SK-N-SH treated with all-trans-retinoic acid at 6 μM for 48 hours (cell line): ENCODE data around the gene UNG.
"Not testable (repeated sequence)": the region's sequence is repeated elsewhere in the genome, so short reads cannot be mapped to it uniquely, and the experiment has no call there.

Experiments
- ATAC-seq: fragments of 200-7000 bp; cut with Tn5 transposase; 3 replicates; pipeline ENCODE4 v1.9.1; 2020; ENCODE audit warnings: mild to moderate bottlenecking, moderate library complexity
- ARNTL ChIP-seq: fragments of 450-650 bp; formaldehyde crosslinking; IDR thresholded peaks from 2 replicates; pipeline ENCODE4 v1.5.0; 2020; ENCODE audit warnings: low read depth, mild to moderate bottlenecking, moderate library complexity, borderline replicate concordance
- CSDC2 ChIP-seq: fragments of 250-450 bp; sonication (Bioruptor Pico); IDR thresholded peaks from 2 replicates; pipeline ENCODE4 v1.5.0; 2020; ENCODE audit warnings: mild to moderate bottlenecking, moderate library complexity
- ESRRG ChIP-seq: fragments of 250-450 bp; sonication (Bioruptor Pico); IDR thresholded peaks from 2 replicates; pipeline ENCODE4 v1.6.1; 2021; ENCODE audit warnings: mild to moderate bottlenecking
- GLIS3 ChIP-seq: fragments of 250-450 bp; sonication (Bioruptor Pico); IDR thresholded peaks from 2 replicates; pipeline ENCODE4 v1.5.0; 2020; ENCODE audit warnings: mild to moderate bottlenecking, moderate library complexity
- ISL1 ChIP-seq: fragments of 250-450 bp; sonication (Bioruptor Pico); IDR thresholded peaks from 2 replicates; pipeline ENCODE4 v2.1.2; 2022; ENCODE audit warnings: mild to moderate bottlenecking, moderate library complexity
- OSR1 ChIP-seq: fragments of 250-450 bp; sonication (Bioruptor Pico); IDR thresholded peaks from 2 replicates; pipeline ENCODE4 v1.8.0; 2022; ENCODE audit warnings: moderate library complexity, mild to moderate bottlenecking, inconsistent platforms
- PPARA ChIP-seq: fragments of 250-450 bp; sonication (Bioruptor Pico); IDR thresholded peaks from 2 replicates; pipeline ENCODE4 v1.5.0; 2020; ENCODE audit warnings: mild to moderate bottlenecking, borderline replicate concordance
- RARB ChIP-seq: fragments of 250-450 bp; sonication (Bioruptor Pico); IDR thresholded peaks from 2 replicates; pipeline ENCODE4 v1.8.0; 2021; ENCODE audit warnings: mild to moderate bottlenecking, moderate library complexity
- SNAI2 ChIP-seq: fragments of 250-450 bp; sonication (Bioruptor Pico); IDR thresholded peaks from 2 replicates; pipeline ENCODE4 v1.5.0; 2020; ENCODE audit warnings: mild to moderate bottlenecking, moderate library complexity
- TCF4 ChIP-seq: fragments of 250-450 bp; sonication (Bioruptor Pico); IDR thresholded peaks from 2 replicates; pipeline ENCODE4 v1.8.0; 2021; ENCODE audit warnings: mild to moderate bottlenecking, moderate library complexity, borderline replicate concordance
- TOX ChIP-seq: fragments of 250-450 bp; sonication (Bioruptor Pico); IDR thresholded peaks from 2 replicates; pipeline ENCODE4 v1.8.0; 2021; ENCODE audit warnings: mild to moderate bottlenecking, moderate library complexity, borderline replicate concordance
- ZC3H10 ChIP-seq: fragments of 250-450 bp; sonication (Bioruptor Pico); IDR thresholded peaks from 2 replicates; pipeline ENCODE4 v1.5.1; 2021; ENCODE audit warnings: mild to moderate bottlenecking, moderate library complexity
- ZFP3 ChIP-seq: fragments of 250-450 bp; sonication (Bioruptor Pico); IDR thresholded peaks from 2 replicates; pipeline ENCODE4 v1.5.0; 2020; ENCODE audit warnings: mild to moderate bottlenecking, moderate library complexity
- ZFP30 ChIP-seq: fragments of 450-650 bp; formaldehyde crosslinking; IDR thresholded peaks from 2 replicates; pipeline ENCODE4 v1.5.0; 2022; ENCODE audit warnings: mild to moderate bottlenecking, moderate library complexity
- ZNF565 ChIP-seq: fragments of 450-650 bp; formaldehyde crosslinking; conservative IDR thresholded peaks from 2 replicates; pipeline ENCODE4 v1.5.0; 2020; ENCODE audit warnings: low read depth, mild to moderate bottlenecking, moderate library complexity
- ZNF8 ChIP-seq: fragments of 450-650 bp; formaldehyde crosslinking; IDR thresholded peaks from 2 replicates; pipeline ENCODE4 v1.5.0; 2020; ENCODE audit warnings: mild to moderate bottlenecking, moderate library complexity
- TF ChIP-seq, protein P1 (sequence below): fragments of 250-450 bp; sonication (Bioruptor Pico); IDR thresholded peaks from 2 replicates; pipeline ENCODE4 v1.5.1; 2021; ENCODE audit warnings: mild to moderate bottlenecking, moderate library complexity
- TF ChIP-seq, protein P2 (sequence below): fragments of 250-450 bp; sonication (Bioruptor Pico); IDR thresholded peaks from 2 replicates; pipeline ENCODE4 v1.8.0; 2021; ENCODE audit warnings: low read depth, mild to moderate bottlenecking, moderate library complexity, borderline replicate concordance
- TF ChIP-seq, protein P3 (sequence below): fragments of 250-450 bp; sonication (Bioruptor Pico); IDR thresholded peaks from 2 replicates; pipeline ENCODE4 v1.5.1; 2020; ENCODE audit warnings: low read depth, mild to moderate bottlenecking, moderate library complexity
- TF ChIP-seq, protein P4 (sequence below): fragments of 250-450 bp; sonication (Bioruptor Pico); IDR thresholded peaks from 2 replicates; pipeline ENCODE4 v1.8.0; 2020; ENCODE audit warnings: mild to moderate bottlenecking, moderate library complexity, borderline replicate concordance
- TF ChIP-seq, protein P5 (sequence below): fragments of 250-450 bp; sonication (Bioruptor Pico); IDR thresholded peaks from 2 replicates; pipeline ENCODE4 v1.5.0; 2020; ENCODE audit warnings: mild to moderate bottlenecking, moderate library complexity

UNG gene

DNA sequence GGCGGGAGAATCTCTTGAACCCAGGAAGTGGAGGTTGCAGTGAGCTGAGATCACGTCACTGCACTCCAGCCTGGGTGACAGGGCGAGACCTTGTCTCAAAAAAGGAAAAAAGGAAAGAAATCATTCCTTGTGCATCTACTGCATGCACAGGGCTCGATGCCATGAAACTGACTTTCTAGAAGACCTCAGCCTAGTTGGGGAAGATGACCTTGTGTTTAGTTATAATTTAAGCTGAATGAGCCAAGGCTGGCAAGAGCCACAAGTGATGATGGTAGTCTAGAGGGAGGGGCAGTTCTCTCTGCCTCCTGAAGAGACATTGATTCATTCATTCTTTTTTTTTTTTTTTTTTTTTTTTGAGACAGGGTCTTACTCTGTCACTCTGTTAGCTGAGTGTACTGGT, 43.2 kb downstream of the UNG start (continued):
- TF ChIP-seq, protein P1, sequence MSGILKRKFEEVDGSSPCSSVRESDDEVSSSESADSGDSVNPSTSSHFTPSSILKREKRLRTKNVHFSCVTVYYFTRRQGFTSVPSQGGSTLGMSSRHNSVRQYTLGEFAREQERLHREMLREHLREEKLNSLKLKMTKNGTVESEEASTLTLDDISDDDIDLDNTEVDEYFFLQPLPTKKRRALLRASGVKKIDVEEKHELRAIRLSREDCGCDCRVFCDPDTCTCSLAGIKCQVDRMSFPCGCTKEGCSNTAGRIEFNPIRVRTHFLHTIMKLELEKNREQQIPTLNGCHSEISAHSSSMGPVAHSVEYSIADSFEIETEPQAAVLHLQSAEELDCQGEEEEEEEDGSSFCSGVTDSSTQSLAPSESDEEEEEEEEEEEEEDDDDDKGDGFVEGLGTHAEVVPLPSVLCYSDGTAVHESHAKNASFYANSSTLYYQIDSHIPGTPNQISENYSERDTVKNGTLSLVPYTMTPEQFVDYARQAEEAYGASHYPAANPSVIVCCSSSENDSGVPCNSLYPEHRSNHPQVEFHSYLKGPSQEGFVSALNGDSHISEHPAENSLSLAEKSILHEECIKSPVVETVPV (CRISPR knock-in tag), result no peak

DNA sequence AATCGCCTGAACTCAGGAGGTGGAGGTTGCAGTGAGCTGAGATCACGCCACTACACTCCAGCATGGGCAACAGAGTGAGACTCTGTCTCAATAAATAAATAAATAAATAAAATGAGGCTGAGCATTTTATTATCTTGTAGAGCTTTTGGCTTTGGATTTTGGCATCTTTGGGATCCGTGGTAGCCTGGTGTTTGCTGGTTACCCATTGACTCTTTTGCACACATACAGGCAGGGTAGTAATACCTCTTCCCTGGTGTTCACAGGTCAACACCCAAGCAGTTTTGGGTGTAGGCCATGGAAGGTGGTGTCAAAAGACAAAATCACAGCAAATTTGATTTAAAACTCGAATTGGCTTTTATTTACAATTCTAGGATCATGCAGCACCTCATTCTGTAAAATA, 46.8 kb downstream of the UNG start:
- TF ChIP-seq ESRRG (CRISPR knock-in tag) (no peak), ZNF8 (CRISPR knock-in tag) (no peak), RARB (no peak), OSR1 (CRISPR knock-in tag) (no peak), ARNTL (CRISPR knock-in tag) (no peak), ZFP30 (CRISPR knock-in tag) (no peak), CSDC2 (CRISPR knock-in tag) (no peak), TCF4 (no peak), SNAI2 (CRISPR knock-in tag) (no peak), ZFP3 (CRISPR knock-in tag) (no peak), TOX (no peak), ISL1 (CRISPR knock-in tag) (no peak), GLIS3 (CRISPR knock-in tag) (no peak), ZC3H10 (CRISPR knock-in tag) (no peak), PPARA (no peak)
- TF ChIP-seq, protein P2, sequence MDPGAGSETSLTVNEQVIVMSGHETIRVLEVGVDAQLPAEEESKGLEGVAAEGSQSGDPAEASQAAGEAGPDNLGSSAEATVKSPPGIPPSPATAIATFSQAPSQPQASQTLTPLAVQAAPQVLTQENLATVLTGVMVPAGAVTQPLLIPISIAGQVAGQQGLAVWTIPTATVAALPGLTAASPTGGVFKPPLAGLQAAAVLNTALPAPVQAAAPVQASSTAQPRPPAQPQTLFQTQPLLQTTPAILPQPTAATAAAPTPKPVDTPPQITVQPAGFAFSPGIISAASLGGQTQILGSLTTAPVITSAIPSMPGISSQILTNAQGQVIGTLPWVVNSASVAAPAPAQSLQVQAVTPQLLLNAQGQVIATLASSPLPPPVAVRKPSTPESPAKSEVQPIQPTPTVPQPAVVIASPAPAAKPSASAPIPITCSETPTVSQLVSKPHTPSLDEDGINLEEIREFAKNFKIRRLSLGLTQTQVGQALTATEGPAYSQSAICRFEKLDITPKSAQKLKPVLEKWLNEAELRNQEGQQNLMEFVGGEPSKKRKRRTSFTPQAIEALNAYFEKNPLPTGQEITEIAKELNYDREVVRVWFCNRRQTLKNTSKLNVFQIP (CRISPR knock-in tag), result no peak
- TF ChIP-seq, protein P3, sequence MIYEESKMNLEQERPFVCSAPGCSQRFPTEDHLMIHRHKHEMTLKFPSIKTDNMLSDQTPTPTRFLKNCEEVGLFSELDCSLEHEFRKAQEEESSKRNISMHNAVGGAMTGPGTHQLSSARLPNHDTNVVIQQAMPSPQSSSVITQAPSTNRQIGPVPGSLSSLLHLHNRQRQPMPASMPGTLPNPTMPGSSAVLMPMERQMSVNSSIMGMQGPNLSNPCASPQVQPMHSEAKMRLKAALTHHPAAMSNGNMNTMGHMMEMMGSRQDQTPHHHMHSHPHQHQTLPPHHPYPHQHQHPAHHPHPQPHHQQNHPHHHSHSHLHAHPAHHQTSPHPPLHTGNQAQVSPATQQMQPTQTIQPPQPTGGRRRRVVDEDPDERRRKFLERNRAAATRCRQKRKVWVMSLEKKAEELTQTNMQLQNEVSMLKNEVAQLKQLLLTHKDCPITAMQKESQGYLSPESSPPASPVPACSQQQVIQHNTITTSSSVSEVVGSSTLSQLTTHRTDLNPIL (CRISPR knock-in tag), result no peak
- TF ChIP-seq, protein P1 (CRISPR knock-in tag), result no peak
- no peak for ATAC-seq

DNA sequence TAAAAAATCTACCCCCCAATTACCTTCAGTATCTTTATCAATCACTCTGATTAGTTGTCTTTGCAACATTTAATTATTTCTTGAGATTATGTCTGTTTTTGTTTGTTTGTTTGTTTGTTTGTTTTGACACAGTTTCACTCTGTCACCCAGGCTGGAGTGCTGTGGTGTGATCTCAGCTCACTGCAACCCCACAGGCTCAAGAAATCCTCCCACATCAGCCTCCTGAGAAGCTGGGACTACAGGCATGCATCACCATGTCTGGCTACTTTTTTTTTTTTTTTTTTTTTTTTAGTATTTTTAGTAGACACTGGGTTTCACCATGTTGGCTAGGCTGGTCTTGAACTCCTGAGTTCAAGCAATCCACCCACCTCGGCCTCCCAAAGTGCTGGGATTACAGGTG, 49.7 kb downstream of the UNG start:
- ATAC-seq, result not testable (repeated sequence)

DNA sequence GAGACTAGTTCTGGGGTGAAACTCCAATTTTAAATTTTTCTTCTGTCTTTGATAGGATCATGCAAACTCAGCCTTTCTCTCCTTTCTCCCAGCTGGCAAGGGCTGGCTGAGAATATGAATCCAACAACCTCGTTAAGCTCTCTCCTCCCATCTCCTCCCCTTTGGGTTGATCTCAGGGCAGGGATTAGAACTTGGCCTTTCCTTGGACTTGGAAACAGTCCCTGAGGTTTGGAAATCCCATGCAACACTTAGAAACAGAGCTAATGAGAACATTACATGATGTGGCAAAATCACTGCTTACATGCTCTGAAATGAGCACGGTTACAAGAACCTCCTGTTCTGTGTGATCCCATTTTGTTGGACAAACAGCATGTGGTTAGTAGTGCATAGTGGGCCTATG, 50.6 kb downstream of the UNG start:
- ATAC-seq, result no peak
- TF ChIP-seq, protein P2 (CRISPR knock-in tag), result no peak
- TF ChIP-seq ARNTL (CRISPR knock-in tag) (no peak), TOX (no peak), ZC3H10 (CRISPR knock-in tag) (no peak), ZNF565 (CRISPR knock-in tag) (no peak), ZFP3 (CRISPR knock-in tag) (no peak), RARB (no peak), GLIS3 (CRISPR knock-in tag) (no peak), SNAI2 (CRISPR knock-in tag) (no peak)
- TF ChIP-seq, protein P4, sequence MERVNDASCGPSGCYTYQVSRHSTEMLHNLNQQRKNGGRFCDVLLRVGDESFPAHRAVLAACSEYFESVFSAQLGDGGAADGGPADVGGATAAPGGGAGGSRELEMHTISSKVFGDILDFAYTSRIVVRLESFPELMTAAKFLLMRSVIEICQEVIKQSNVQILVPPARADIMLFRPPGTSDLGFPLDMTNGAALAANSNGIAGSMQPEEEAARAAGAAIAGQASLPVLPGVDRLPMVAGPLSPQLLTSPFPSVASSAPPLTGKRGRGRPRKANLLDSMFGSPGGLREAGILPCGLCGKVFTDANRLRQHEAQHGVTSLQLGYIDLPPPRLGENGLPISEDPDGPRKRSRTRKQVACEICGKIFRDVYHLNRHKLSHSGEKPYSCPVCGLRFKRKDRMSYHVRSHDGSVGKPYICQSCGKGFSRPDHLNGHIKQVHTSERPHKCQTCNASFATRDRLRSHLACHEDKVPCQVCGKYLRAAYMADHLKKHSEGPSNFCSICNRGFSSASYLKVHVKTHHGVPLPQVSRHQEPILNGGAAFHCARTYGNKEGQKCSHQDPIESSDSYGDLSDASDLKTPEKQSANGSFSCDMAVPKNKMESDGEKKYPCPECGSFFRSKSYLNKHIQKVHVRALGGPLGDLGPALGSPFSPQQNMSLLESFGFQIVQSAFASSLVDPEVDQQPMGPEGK, result no peak
- TF ChIP-seq, protein P5, sequence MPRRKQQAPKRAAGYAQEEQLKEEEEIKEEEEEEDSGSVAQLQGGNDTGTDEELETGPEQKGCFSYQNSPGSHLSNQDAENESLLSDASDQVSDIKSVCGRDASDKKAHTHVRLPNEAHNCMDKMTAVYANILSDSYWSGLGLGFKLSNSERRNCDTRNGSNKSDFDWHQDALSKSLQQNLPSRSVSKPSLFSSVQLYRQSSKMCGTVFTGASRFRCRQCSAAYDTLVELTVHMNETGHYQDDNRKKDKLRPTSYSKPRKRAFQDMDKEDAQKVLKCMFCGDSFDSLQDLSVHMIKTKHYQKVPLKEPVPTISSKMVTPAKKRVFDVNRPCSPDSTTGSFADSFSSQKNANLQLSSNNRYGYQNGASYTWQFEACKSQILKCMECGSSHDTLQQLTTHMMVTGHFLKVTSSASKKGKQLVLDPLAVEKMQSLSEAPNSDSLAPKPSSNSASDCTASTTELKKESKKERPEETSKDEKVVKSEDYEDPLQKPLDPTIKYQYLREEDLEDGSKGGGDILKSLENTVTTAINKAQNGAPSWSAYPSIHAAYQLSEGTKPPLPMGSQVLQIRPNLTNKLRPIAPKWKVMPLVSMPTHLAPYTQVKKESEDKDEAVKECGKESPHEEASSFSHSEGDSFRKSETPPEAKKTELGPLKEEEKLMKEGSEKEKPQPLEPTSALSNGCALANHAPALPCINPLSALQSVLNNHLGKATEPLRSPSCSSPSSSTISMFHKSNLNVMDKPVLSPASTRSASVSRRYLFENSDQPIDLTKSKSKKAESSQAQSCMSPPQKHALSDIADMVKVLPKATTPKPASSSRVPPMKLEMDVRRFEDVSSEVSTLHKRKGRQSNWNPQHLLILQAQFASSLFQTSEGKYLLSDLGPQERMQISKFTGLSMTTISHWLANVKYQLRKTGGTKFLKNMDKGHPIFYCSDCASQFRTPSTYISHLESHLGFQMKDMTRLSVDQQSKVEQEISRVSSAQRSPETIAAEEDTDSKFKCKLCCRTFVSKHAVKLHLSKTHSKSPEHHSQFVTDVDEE, result no peak
- TF ChIP-seq, protein P1 (CRISPR knock-in tag), result no peak
- TF ChIP-seq, all 23 proteins: peak for 0
